ENCODE data around the gene TLR4. TPM values are rescaled to one million over a fixed set of nuclear protein-coding genes. Genes with fewer than 3 reads are reported as not detected.

Gene TLR4
- total and polyA plus RNA-seq, 10 of the 15 experiments (the other 5 are each of a cell fraction or from before 2014, with no cell fraction given), result 0.03 to 0.50 (median 0.16) TPM

DNA sequence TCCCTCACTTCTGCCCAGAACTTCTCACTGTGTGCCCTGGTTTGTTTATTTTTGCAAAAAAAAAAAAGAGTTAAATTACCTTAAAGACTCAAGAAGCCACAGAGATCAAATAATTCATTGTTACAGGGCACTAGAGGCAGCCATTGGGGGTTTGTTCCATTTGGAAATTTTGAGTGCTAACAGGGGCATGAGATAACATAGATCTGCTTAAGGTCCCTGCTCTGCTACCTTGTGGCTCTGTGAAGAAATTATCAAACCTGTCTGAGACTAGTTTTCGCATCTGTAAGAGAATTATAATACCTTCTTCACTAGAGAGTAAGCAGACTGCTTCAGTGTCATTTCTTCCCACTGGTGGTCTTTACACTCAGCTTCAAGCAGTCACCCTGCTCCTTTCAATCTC is 394 bp downstream of the TLR4 start:
- peaks cover 3% of the 10 kb centered on the region; the same call in 1 of the 2 replicates for H3K4me1 ChIP-seq (ENCODE audit: control insufficient read depth, insufficient read depth, low read length)
- no peaks in the 10 kb centered on the region for H3K27me3 ChIP-seq (replicated peaks in 1 of 2; ENCODE audit: control insufficient read depth in 2 of 2, insufficient read depth in 2 of 2, low read length in 1 of 2)
- ChIA-PET RAD21 (ENCODE audit: unreplicated experiment) (interaction anchor here (1.3 kb wide), 1 partner anchor 22 kb away, joined by 3 read pairs; no protein-coding TSS in a partner anchor), POLR2A (interaction anchor here (1.1 kb wide), 1 partner anchor 22 kb away, joined by 3 read pairs; no protein-coding TSS in a partner anchor), CTCF (interaction anchor here (0.6 to 2.3 kb wide), 4 partner anchors 14 to 27 kb away, joined by 3 to 7 read pairs (median 3); no protein-coding TSS in a partner anchor), SMC1A (ENCODE audit: uncharacterized antibody, unreplicated experiment) (interaction anchor here (1.0 to 1.4 kb wide), 4 partner anchors 13 to 71 kb away, joined by 3 to 4 read pairs (median 3); no protein-coding TSS in a partner anchor)
- H2AFZ ChIP-seq (ENCODE audit: control insufficient read depth, low read depth, low read length), result no peak overlapping the region
- 37% methylated on average over 1 of the region's 1 CpG for WGBS (ENCODE audit: insufficient coverage, insufficient replicate concordance, low lambda C conversion rate, missing lambda C conversion rate)
- no peak overlapping the region for H3K27ac ChIP-seq (ENCODE audit: control insufficient read depth, insufficient read depth)
- no peaks in the 10 kb centered on the region for H3K79me2 ChIP-seq (ENCODE audit: control insufficient read depth, insufficient read depth, low read length)
- ATAC-seq (peak; percentile 35), DNase-seq (ENCODE audit: low read depth, low spot score) (no peak), FAIRE-seq (no peak)
- no peaks in the 10 kb centered on the region; the same call in 2 of the 3 replicates for H3K9me3 ChIP-seq (replicated peaks; ENCODE audit: control insufficient read depth, insufficient read depth, low read length)
- no TSS peak for BruUV-seq (replicated peaks)
- peak overlapping the region; percentile 46; the same call in 1 of the 2 replicates for H3K4me2 ChIP-seq (ENCODE audit: control insufficient read depth, insufficient read depth)
- TF ChIP-seq, protein P1, sequence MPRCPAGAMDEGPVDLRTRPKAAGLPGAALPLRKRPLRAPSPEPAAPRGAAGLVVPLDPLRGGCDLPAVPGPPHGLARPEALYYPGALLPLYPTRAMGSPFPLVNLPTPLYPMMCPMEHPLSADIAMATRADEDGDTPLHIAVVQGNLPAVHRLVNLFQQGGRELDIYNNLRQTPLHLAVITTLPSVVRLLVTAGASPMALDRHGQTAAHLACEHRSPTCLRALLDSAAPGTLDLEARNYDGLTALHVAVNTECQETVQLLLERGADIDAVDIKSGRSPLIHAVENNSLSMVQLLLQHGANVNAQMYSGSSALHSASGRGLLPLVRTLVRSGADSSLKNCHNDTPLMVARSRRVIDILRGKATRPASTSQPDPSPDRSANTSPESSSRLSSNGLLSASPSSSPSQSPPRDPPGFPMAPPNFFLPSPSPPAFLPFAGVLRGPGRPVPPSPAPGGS (IDR thresholded peaks at IDR 0.05; ENCODE audit: borderline replicate concordance, insufficient read depth, low read depth, low read length, poor library complexity, severe bottlenecking), result no peak
- TF ChIP-seq BRCA1 (IDR thresholded peaks at IDR 0.05; ENCODE audit: low read depth, low read length), result no peak
- TF ChIP-seq KLF5 (IDR thresholded peaks at IDR 0.05; ENCODE audit: partially characterized antibody), result no peak
- TF ChIP-seq NFXL1 (IDR thresholded peaks at IDR 0.05; ENCODE audit: borderline replicate concordance), result no peak
- TF ChIP-seq POU2F2 (IDR thresholded peaks at IDR 0.05; ENCODE audit: borderline replicate concordance, low read depth, low read length), result no peak
- H4K20me1 ChIP-seq (ENCODE audit: control insufficient read depth, insufficient read depth), result no peaks in the 10 kb centered on the region
- H3K4me3 ChIP-seq, result no peak overlapping the region
- in situ Hi-C loops (cut with MboI), result no loop called here
- no peaks in the 10 kb centered on the region for H3K36me3 ChIP-seq (ENCODE audit: control insufficient read depth in 2 of 2, insufficient read depth in 2 of 2, low read length in 1 of 2)
- H3K9ac ChIP-seq (ENCODE audit: control insufficient read depth, insufficient read depth, low read length), result no peak overlapping the region
- intact Hi-C loops (cut with micrococcal nuclease; ENCODE audit: unreplicated experiment), result loop anchor here (2.0 to 5.0 kb wide), 2 partner anchors 22 to 57 kb away; no protein-coding TSS in a partner anchor

All from GM12878 (cell line).